GM20000 (cell line): ENCODE data around the gene CNTF.

ENCODE experiments used
- DNase-seq: peaks from one replicate; pipeline ENCODE4 v3.0.0; 2012; ENCODE audit warnings: low spot score
- TF ChIP-seq, protein P1 (sequence below): IDR thresholded peaks from 2 replicates; pipeline ENCODE4 v1.5.1; 2012; ENCODE audit warnings: mild to moderate bottlenecking, control low read depth; ENCODE audit errors: extremely low read depth, missing control alignments

CNTF gene

DNA sequence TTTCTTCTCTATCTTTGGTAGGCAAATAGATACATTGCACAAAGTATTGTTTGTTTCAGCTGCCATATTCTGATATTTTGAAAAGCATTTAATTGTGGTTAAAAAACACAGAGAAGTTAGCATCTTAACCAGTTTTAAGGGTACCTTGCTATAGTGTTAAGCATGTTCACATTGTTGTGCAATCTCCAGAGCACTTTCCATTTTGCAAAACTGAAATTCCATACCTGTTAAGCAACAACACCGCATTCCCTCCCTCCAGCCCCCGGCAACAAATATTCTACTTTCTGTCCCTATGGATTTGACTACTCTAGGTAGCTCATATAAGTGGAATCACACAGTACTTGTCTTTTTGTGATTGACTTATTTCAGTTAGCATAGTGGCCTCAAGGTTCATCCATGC lies 33.9 kb downstream of the CNTF start:
- TF ChIP-seq, protein P1, sequence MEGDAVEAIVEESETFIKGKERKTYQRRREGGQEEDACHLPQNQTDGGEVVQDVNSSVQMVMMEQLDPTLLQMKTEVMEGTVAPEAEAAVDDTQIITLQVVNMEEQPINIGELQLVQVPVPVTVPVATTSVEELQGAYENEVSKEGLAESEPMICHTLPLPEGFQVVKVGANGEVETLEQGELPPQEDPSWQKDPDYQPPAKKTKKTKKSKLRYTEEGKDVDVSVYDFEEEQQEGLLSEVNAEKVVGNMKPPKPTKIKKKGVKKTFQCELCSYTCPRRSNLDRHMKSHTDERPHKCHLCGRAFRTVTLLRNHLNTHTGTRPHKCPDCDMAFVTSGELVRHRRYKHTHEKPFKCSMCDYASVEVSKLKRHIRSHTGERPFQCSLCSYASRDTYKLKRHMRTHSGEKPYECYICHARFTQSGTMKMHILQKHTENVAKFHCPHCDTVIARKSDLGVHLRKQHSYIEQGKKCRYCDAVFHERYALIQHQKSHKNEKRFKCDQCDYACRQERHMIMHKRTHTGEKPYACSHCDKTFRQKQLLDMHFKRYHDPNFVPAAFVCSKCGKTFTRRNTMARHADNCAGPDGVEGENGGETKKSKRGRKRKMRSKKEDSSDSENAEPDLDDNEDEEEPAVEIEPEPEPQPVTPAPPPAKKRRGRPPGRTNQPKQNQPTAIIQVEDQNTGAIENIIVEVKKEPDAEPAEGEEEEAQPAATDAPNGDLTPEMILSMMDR: no peak
- no peak for DNase-seq

DNA sequence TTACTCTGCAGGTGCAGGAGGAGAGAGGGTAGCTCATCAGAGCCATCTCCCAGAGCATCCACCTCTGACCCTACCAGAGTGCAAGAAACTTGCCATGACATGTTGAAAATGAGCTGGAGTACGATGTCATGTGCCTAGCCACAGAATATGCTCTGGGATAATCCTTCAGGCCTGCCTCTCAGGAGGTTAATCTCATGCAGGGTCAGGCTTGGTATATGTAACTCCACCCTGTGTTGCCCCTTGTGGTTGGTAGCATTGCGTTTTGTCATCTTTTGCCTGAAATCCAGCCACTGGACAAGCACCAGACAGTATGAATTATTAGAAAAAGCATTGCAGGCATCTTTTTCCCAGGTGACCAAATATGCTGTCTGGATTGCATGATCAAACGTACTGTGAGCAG lies 36.2 kb downstream of the CNTF start:
- DNase-seq: no peak
- TF ChIP-seq, protein P1: no peak

DNA sequence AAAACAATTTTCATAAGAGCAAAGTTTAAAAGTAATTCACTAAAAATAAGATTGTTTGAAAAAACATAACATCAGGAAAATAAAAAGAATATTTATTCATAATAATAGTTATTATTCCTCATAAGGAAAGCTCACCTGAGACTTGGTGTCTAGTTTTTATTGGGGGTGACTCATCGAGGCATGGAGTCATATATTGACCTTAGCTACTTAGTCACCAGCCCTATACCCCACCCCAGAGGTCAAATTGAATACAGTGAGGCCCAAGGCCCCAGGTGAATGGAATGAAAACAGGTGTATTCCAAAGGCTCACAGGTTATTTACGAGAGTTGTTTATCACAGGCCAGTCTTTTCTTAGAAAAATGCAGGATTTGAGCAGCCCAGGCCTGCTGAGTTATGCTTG lies 36.9 kb downstream of the CNTF start:
- no peak for DNase-seq

DNA sequence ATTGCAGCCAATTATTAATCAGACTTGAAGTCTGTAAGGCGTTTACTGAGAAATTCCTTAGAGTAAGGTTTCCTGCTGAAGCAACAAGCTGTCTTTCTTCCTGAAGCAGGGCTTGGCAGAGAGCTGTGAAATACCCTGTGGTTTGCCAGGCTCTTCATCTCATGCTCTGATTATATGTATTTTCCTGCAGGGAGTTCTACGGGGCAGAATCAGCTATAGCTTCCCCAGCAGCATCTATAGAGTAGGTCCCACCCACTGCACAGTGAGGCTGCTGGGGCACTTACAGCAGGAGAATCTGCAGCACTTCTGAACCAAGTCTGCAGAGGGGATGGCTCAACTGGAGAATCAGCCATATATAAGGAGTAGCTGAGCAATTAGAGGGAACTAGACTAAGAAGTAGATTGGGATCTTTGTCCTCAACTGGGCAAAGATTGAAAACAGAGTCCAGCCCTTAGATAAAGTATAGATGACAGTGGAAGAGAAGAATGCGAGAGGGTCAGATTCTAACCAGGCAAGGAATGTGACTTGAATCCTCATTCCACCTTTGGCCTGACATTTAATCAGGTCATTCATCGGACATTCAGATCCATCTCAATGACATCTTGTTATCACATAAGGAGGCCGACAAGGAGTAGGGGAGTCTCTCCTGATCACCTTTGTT lies 37.6 kb downstream of the CNTF start:
- DNase-seq: no peak
- TF ChIP-seq, protein P1: no peak

More for the DNA sequence above, 36.9 kb downstream of the CNTF start:
- TF ChIP-seq, protein P1: no peak

DNA sequence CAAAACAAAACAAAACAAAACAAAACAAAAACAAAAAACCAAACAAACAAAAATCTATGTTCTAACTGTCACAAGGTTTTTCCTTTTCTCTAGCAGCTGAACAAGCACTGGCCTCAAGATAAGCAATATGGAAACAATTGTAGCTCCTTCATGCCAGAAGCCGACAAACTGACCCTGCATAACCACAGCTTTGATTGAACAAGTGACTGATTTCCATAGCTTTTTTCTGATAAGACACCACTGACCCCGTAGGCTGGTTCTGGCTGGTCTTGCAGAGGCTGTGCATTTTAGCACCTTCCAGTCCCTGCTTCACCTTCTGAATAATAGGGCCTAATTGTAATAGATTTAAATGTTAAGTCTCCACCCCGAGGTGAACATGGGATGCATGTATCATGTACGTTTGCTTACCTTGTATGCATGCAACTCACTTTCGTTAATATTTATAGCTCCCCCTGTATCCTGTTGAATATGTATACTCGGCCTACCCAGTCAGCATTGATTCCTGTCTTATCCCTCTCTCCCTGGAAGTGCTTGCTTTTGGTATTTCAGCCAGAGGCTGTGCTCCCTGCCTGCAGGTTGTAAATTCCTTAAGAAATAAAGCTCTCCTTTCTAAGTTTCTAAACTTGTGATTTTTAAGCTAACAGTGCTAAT lies 49.6 kb downstream of the CNTF start:
- no peak for DNase-seq
- TF ChIP-seq, protein P1: no peak

DNA sequence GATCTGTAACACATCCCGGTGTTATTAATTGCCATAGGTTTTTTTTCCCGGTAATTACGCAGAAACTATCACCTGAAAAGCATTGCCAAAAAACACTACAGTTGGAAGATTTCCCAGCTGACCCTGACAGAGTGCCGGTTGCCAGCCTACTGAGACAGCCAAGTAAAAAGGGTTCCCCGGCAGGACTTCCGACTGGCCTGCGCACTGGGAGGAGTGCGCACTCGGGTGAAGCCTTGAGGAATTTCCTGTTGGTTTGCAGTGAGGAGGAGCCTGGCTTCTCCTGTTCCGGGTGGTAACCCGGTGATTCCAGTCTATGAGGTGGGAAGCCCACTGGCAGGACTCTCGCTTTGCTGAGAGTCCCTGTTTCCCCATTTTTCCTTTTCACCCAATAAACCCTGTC lies 52.1 kb downstream of the CNTF start:
- DNase-seq: no peak
- TF ChIP-seq, protein P1: no peak
